ENCODE measurements around the gene GRPEL1. TPM values are rescaled to one million over a fixed set of nuclear protein-coding genes. Genes with fewer than 3 reads are reported as not detected.

GRPEL1 gene
- total and polyA plus RNA-seq, 10 of the 15 experiments (the other 5 are each of a cell fraction or from before 2014, with no cell fraction given), result 30.8 to 119 (median 67.6) TPM

GRCh38 chr4:7051905-7052304, 16.0 kb downstream of the GRPEL1 start:
- no peak overlapping the region for H3K27ac ChIP-seq (ENCODE audit: control insufficient read depth, insufficient read depth)
- H3K79me2 ChIP-seq (ENCODE audit: control insufficient read depth, insufficient read depth, low read length), result peaks cover 15% of the 10 kb centered on the region
- BruUV-seq (replicated peaks), result no TSS peak
- intact Hi-C loops (cut with micrococcal nuclease; ENCODE audit: unreplicated experiment) (no loop called here), in situ Hi-C loops (cut with MboI) (no loop called here)
- no peak overlapping the region for H3K9ac ChIP-seq (ENCODE audit: control insufficient read depth, insufficient read depth, low read length)
- TF ChIP-seq, protein P1, sequence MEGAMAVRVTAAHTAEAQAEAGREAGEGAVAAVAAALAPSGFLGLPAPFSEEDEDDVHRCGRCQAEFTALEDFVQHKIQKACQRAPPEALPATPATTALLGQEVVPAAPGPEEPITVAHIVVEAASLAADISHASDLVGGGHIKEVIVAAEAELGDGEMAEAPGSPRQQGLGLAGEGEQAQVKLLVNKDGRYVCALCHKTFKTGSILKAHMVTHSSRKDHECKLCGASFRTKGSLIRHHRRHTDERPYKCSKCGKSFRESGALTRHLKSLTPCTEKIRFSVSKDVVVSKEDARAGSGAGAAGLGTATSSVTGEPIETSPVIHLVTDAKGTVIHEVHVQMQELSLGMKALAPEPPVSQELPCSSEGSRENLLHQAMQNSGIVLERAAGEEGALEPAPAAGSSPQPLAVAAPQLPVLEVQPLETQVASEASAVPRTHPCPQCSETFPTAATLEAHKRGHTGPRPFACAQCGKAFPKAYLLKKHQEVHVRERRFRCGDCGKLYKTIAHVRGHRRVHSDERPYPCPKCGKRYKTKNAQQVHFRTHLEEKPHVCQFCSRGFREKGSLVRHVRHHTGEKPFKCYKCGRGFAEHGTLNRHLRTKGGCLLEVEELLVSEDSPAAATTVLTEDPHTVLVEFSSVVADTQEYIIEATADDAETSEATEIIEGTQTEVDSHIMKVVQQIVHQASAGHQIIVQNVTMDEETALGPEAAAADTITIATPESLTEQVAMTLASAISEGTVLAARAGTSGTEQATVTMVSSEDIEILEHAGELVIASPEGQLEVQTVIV (IDR thresholded peaks at IDR 0.05; ENCODE audit: borderline replicate concordance, partially characterized antibody), result no peak
- TF ChIP-seq, protein P2, sequence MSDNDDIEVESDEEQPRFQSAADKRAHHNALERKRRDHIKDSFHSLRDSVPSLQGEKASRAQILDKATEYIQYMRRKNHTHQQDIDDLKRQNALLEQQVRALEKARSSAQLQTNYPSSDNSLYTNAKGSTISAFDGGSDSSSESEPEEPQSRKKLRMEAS (IDR thresholded peaks at IDR 0.05; ENCODE audit: low read depth, low read length), result no peak
- ChIA-PET RAD21 (ENCODE audit: unreplicated experiment) (no interaction called here), POLR2A (no interaction called here), CTCF (no interaction called here), SMC1A (ENCODE audit: uncharacterized antibody, unreplicated experiment) (no interaction called here)
- no peaks in the 10 kb centered on the region for H3K9me3 ChIP-seq (replicated peaks; ENCODE audit: control insufficient read depth, insufficient read depth, low read length)
- no peaks in the 10 kb centered on the region for H3K27me3 ChIP-seq (replicated peaks in 1 of 2; ENCODE audit: control insufficient read depth in 2 of 2, insufficient read depth in 2 of 2, low read length in 1 of 2)
- peaks cover 14 to 19% of the 10 kb centered on the region in 2 experiments for H3K36me3 ChIP-seq (ENCODE audit: control insufficient read depth in 2 of 2, insufficient read depth in 2 of 2, low read length in 1 of 2)
- H2AFZ ChIP-seq (ENCODE audit: control insufficient read depth, low read depth, low read length), result no peak overlapping the region
- no peak overlapping the region for H3K4me3 ChIP-seq
- FAIRE-seq, result no peak
- no peaks in the 10 kb centered on the region for H3K4me1 ChIP-seq (ENCODE audit: control insufficient read depth, insufficient read depth, low read length)
- ATAC-seq, result no peak
- peaks cover 3% of the 10 kb centered on the region; the same call in 1 of the 2 replicates for H4K20me1 ChIP-seq (ENCODE audit: control insufficient read depth, insufficient read depth)
- no peak overlapping the region for H3K4me2 ChIP-seq (ENCODE audit: control insufficient read depth, insufficient read depth)
- WGBS (ENCODE audit: insufficient coverage, insufficient replicate concordance, low lambda C conversion rate, missing lambda C conversion rate), result 90% methylated on average over 14 of the region's 14 CpGs
- DNase-seq (ENCODE audit: low read depth, low spot score), result no peak

DNA sequence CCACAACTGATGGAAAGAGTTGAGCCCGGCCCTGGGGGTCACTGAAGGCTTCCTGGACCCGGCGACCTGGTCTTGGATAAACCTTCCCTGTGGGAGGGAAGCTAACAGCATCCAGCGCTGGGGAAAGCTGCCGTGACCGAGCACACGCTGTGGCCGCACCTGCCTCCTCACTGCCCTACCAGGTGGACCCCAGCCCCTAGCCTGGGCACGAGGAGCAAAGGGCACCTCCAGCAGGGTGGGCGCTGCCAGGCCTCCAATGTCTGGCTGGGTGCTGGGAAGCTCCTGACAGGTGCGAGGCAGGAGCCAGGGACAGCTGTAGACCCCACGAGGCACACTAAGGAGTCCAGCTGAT, 16.7 kb downstream of the GRPEL1 start:
- intact Hi-C loops (cut with micrococcal nuclease; ENCODE audit: unreplicated experiment), result no loop called here
- FAIRE-seq (no peak), ATAC-seq (no peak), DNase-seq (ENCODE audit: low read depth, low spot score) (no peak)
- Histone ChIP-seq H3K79me2 (ENCODE audit: control insufficient read depth, insufficient read depth, low read length) (peaks cover 23% of the 10 kb centered on the region), H3K9me3 (replicated peaks; ENCODE audit: control insufficient read depth, insufficient read depth, low read length) (no peaks in the 10 kb centered on the region), H3K4me3 (no peak overlapping the region), H3K27ac (ENCODE audit: control insufficient read depth, insufficient read depth) (no peak overlapping the region), H3K27me3 (replicated peaks in 1 of 2; ENCODE audit: control insufficient read depth in 2 of 2, insufficient read depth in 2 of 2, low read length in 1 of 2) (no peaks in the 10 kb centered on the region), H3K4me2 (ENCODE audit: control insufficient read depth, insufficient read depth) (no peak overlapping the region), H3K9ac (ENCODE audit: control insufficient read depth, insufficient read depth, low read length) (no peak overlapping the region), H3K4me1 (ENCODE audit: control insufficient read depth, insufficient read depth, low read length) (peaks cover 8% of the 10 kb centered on the region; the same call in 1 of the 2 replicates), H4K20me1 (ENCODE audit: control insufficient read depth, insufficient read depth) (peaks cover 9% of the 10 kb centered on the region; the same call in 1 of the 2 replicates), H2AFZ (ENCODE audit: control insufficient read depth, low read depth, low read length) (no peak overlapping the region), H3K36me3 (ENCODE audit: control insufficient read depth in 2 of 2, insufficient read depth in 2 of 2, low read length in 1 of 2) (peaks cover 14 to 17% of the 10 kb centered on the region in 2 experiments)
- 98% methylated on average over 11 of the region's 12 CpGs for WGBS (ENCODE audit: insufficient coverage, insufficient replicate concordance, low lambda C conversion rate, missing lambda C conversion rate)
- CTCF ChIA-PET, result interaction anchor here (0.8 kb wide), 1 partner anchor 8 kb away, joined by 3 read pairs; the partner anchor contains the start of gene TADA2B
- no peak for TF ChIP-seq EP300 (IDR thresholded peaks at IDR 0.05; ENCODE audit: borderline replicate concordance in 1 of 2, control insufficient read depth in 1 of 2, low read depth in 2 of 2, low read length in 2 of 2)
- TF ChIP-seq TAF1 (IDR thresholded peaks at IDR 0.05; ENCODE audit: borderline replicate concordance, low read depth, low read length), result no peak
- TF ChIP-seq BCL3 (IDR thresholded peaks at IDR 0.05; ENCODE audit: borderline replicate concordance, insufficient read depth, low read depth, low read length, poor library complexity, severe bottlenecking), result no peak
- no peak for TF ChIP-seq IRF4 (IDR thresholded peaks at IDR 0.05; ENCODE audit: low read depth, low read length)
- TF ChIP-seq MYB (IDR thresholded peaks at IDR 0.05; ENCODE audit: borderline replicate concordance, low read depth, low read length), result no peak
- TF ChIP-seq SUPT20H (IDR thresholded peaks at IDR 0.05; ENCODE audit: borderline replicate concordance, control insufficient read depth, low read depth, low read length), result no peak
- TF ChIP-seq BRCA1 (IDR thresholded peaks at IDR 0.05; ENCODE audit: low read depth, low read length), result no peak
- no peak for TF ChIP-seq PBX3 (IDR thresholded peaks at IDR 0.05; ENCODE audit: insufficient replicate concordance, low read depth, low read length)
- TF ChIP-seq BMI1 (IDR thresholded peaks at IDR 0.05; ENCODE audit: borderline replicate concordance), result no peak
- no peak for TF ChIP-seq SP1 (IDR thresholded peaks at IDR 0.05; ENCODE audit: low read depth, low read length)
- in situ Hi-C loops (cut with MboI), result no loop called here
- POLR2A ChIA-PET, result no interaction called here
- SMC1A ChIA-PET (ENCODE audit: uncharacterized antibody, unreplicated experiment), result interaction anchor here (0.8 kb wide), 1 partner anchor 16 kb away, joined by 3 read pairs; no protein-coding TSS in a partner anchor
- BruUV-seq (replicated peaks), result no TSS peak
- RAD21 ChIA-PET (ENCODE audit: unreplicated experiment), result no interaction called here
